ENCODE results near the gene PPP1R37. TPM values are rescaled to one million over a fixed set of nuclear protein-coding genes. Genes with fewer than 3 reads are reported as not detected.
A peak's percentile ranks its signal among the peaks of the same experiment; 100 is the strongest.

The PPP1R37 gene
- total RNA-seq, 2 experiments from 2014 or later, result 18.7 to 30.0 TPM

GRCh38 chr19:45187421-45188100, 94.6 kb downstream of the PPP1R37 start:
- Mint-ChIP-seq H3K36me3 (no peaks in the 10 kb centered on the region), H3K27ac (no peak overlapping the region), H3K27me3 (no peaks in the 10 kb centered on the region), H3K4me1 (peaks cover 6% of the 10 kb centered on the region), H3K9me3 (ENCODE audit: low read depth) (no peaks in the 10 kb centered on the region), H3K4me3 (no peak overlapping the region)
- DNase-seq (peak; percentile 62), ATAC-seq (peak; percentile 87)
- CTCF ChIA-PET, result interaction anchor here (0.7 to 2.2 kb wide), 16 partner anchors 9 to 168 kb away, joined by 3 to 17 read pairs (median 4); partner anchors contain the start of genes BLOC1S3, PPP1R37 and TRAPPC6A

GRCh38 chr19:45189971-45190370, 97.0 kb downstream of the PPP1R37 start:
- CTCF ChIA-PET, result interaction anchor here (0.7 kb wide), 1 partner anchor 149 kb away, joined by 3 read pairs; no protein-coding TSS in a partner anchor
- Mint-ChIP-seq H3K4me1 (peaks cover 6% of the 10 kb centered on the region), H3K9me3 (ENCODE audit: low read depth) (no peaks in the 10 kb centered on the region), H3K27ac (no peak overlapping the region), H3K36me3 (no peaks in the 10 kb centered on the region), H3K27me3 (no peaks in the 10 kb centered on the region), H3K4me3 (no peak overlapping the region)
- ATAC-seq (no peak), DNase-seq (no peak)

DNA sequence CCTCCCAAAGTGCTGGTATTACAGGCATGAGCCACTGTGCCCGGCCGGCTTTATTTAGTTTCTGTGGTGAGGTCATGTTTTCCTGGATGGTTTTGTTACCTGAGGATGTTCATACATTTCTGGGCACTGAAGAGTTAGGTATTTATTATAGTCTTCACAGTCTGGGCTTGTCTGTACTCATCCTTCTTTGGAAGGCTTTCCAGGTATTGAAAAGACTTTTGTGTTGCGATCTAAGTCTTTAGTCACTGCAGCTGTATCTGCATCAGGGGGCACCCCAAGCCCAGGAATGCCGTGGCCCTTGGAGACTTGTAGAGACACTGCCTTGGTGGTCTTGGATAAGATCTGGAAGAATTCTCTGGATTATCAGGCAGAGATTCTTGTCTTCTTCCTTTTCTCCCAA, 98.4 kb downstream of the PPP1R37 start:
- Mint-ChIP-seq H3K4me3 (no peak overlapping the region), H3K27me3 (no peaks in the 10 kb centered on the region), H3K27ac (no peak overlapping the region), H3K36me3 (no peaks in the 10 kb centered on the region), H3K9me3 (ENCODE audit: low read depth) (no peaks in the 10 kb centered on the region), H3K4me1 (peaks cover 6% of the 10 kb centered on the region)
- CTCF ChIA-PET, result no interaction called here
- no peak for DNase-seq
- ATAC-seq, result no peak

- ATAC-seq (no peak), DNase-seq (no peak)
- no peaks in the 10 kb centered on the region for H3K9me3 Mint-ChIP-seq (ENCODE audit: low read depth)
- CTCF ChIA-PET, result no interaction called here
- no peaks in the 10 kb centered on the region for H3K4me1 Mint-ChIP-seq
- H3K27ac Mint-ChIP-seq, result no peak overlapping the region
- H3K27me3 Mint-ChIP-seq, result no peaks in the 10 kb centered on the region
- H3K4me3 Mint-ChIP-seq, result no peak overlapping the region
- no peaks in the 10 kb centered on the region for H3K36me3 Mint-ChIP-seq
Observed at GRCh38 chr19:45195764-45196163, 102.8 kb downstream of the PPP1R37 start.

Other genes starting within 250 kb of the PPP1R37 start
- gene NECTIN2, start 246.9 kb upstream of the PPP1R37 start, total RNA-seq, result under 1 TPM; 0.49 to 0.67 TPM
- 100 to 1,000 TPM in 1 of 2 experiments, 10 to 100 TPM in 1; 66.9 to 103 TPM for gene TOMM40, start 201.9 kb upstream of the PPP1R37 start, total RNA-seq
- under 1 TPM; 0.44 to 0.47 TPM for gene APOE, start 187.4 kb upstream of the PPP1R37 start, total RNA-seq
- gene APOC1, start 178.6 kb upstream of the PPP1R37 start, total RNA-seq, result 1 to 10 TPM in 1 of 2 experiments, not detected in 1; 1.9 TPM
- gene APOC4, start 150.9 kb upstream of the PPP1R37 start, total RNA-seq, result not detected
- gene APOC2, start 147.1 kb upstream of the PPP1R37 start, total RNA-seq, result not detected
- gene CLPTM1, start 137.8 kb upstream of the PPP1R37 start, total RNA-seq, result 10 to 100 TPM; 73.0 to 74.7 TPM
- gene RELB, start 91.7 kb upstream of the PPP1R37 start, total RNA-seq, result 10 to 100 TPM; 22.4 to 58.8 TPM
- 100 to 1,000 TPM; 114 to 121 TPM for gene CLASRP, start 54.1 kb upstream of the PPP1R37 start, total RNA-seq
- gene ZNF296, start 16.7 kb upstream of the PPP1R37 start, total RNA-seq, result 1 to 10 TPM; 5.3 to 9.5 TPM
- 10 to 100 TPM; 26.2 to 34.4 TPM for gene GEMIN7, start 13.9 kb upstream of the PPP1R37 start, total RNA-seq
- under 1 TPM; 0.14 to 0.18 TPM for gene NKPD1, start 67.8 kb downstream of the PPP1R37 start, total RNA-seq
- 10 to 100 TPM; 50.3 to 50.6 TPM for gene TRAPPC6A, start 85.1 kb downstream of the PPP1R37 start, total RNA-seq
- gene BLOC1S3, start 85.6 kb downstream of the PPP1R37 start, total RNA-seq, result 10 to 100 TPM; 15.7 to 17.6 TPM
- gene EXOC3L2, start 152.2 kb downstream of the PPP1R37 start, total RNA-seq, result not detected
- gene MARK4, start 158.1 kb downstream of the PPP1R37 start, total RNA-seq, result 10 to 100 TPM; 25.9 to 29.4 TPM
- gene CKM, start 229.7 kb downstream of the PPP1R37 start, total RNA-seq, result not detected
- gene KLC3, start 247.6 kb downstream of the PPP1R37 start, total RNA-seq, result not detected

All from activated CD8-positive, alpha-beta memory T cell treated with anti-CD3 and anti-CD28 coated beads, Interleukin-2, amount 10 ng/mL, durations not matched to agents 7 days and 5 days (primary cell).